Measurements from ENCODE around the gene ATG16L2.

The ATG16L2 gene

DNA sequence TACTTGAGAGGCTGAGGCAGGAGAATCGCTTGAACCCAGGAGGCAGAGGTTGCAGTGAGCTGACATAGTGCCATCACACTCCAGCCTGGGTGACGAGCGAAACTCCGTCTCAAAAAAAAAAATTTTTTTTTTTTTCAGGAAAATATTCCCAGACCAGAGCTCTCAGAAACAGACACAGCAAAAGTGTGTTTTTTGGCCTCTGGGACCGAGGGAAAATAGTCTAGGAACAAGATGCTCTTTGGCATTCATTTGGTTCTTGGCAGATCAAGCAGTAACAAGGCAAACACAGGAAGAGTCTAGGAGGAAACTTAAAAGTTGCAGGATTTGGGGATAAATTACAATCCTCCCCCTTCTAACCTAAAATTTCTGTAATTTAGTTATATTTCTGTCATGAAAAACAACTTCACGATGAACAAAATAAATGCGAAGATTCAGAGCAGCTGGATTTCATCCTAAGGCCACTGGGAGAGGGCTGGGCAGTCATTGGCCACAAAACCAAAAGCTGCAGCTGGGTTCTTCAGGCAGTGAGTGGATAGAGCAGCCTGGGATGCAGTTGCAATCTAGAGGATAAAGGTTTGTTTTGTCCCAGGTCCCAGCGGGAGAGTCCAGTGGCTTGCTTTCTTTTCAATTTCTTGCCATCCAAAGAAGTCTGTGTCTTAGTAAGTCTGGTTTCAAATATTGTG is 19.7 kb downstream of the ATG16L2 start:
- ChIA-PET POLR2A (no interaction called here), CTCF (interaction anchor here (1.4 to 2.9 kb wide), 2 partner anchors 16 to 344 kb away, joined by 3 to 10 read pairs; no protein-coding TSS in a partner anchor)
- no peaks in the 10 kb centered on the region for H3K9me3 ChIP-seq (ENCODE audit: control insufficient read depth, insufficient read depth, low read depth, low read length)
- no peaks in the 10 kb centered on the region for H3K4me1 ChIP-seq (ENCODE audit: control insufficient read depth, insufficient read depth, low read length)
- TF ChIP-seq, protein P1, sequence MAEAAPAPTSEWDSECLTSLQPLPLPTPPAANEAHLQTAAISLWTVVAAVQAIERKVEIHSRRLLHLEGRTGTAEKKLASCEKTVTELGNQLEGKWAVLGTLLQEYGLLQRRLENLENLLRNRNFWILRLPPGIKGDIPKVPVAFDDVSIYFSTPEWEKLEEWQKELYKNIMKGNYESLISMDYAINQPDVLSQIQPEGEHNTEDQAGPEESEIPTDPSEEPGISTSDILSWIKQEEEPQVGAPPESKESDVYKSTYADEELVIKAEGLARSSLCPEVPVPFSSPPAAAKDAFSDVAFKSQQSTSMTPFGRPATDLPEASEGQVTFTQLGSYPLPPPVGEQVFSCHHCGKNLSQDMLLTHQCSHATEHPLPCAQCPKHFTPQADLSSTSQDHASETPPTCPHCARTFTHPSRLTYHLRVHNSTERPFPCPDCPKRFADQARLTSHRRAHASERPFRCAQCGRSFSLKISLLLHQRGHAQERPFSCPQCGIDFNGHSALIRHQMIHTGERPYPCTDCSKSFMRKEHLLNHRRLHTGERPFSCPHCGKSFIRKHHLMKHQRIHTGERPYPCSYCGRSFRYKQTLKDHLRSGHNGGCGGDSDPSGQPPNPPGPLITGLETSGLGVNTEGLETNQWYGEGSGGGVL (tag by site-specific recombination; IDR thresholded peaks at IDR 0.05): no peak
- TF ChIP-seq ZNF626 (tag by site-specific recombination; IDR thresholded peaks at IDR 0.05): no peak
- TF ChIP-seq, protein P2, sequence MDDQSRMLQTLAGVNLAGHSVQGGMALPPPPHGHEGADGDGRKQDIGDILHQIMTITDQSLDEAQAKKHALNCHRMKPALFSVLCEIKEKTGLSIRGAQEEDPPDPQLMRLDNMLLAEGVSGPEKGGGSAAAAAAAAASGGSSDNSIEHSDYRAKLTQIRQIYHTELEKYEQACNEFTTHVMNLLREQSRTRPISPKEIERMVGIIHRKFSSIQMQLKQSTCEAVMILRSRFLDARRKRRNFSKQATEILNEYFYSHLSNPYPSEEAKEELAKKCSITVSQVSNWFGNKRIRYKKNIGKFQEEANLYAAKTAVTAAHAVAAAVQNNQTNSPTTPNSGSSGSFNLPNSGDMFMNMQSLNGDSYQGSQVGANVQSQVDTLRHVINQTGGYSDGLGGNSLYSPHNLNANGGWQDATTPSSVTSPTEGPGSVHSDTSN (CRISPR knock-in tag; IDR thresholded peaks at IDR 0.05): no peak
- TF ChIP-seq, protein P3, sequence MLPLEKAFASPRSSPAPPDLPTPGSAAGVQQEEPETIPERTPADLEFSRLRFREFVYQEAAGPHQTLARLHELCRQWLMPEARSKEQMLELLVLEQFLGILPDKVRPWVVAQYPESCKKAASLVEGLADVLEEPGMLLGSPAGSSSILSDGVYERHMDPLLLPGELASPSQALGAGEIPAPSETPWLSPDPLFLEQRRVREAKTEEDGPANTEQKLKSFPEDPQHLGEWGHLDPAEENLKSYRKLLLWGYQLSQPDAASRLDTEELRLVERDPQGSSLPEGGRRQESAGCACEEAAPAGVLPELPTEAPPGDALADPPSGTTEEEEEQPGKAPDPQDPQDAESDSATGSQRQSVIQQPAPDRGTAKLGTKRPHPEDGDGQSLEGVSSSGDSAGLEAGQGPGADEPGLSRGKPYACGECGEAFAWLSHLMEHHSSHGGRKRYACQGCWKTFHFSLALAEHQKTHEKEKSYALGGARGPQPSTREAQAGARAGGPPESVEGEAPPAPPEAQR (tag by site-specific recombination; IDR thresholded peaks at IDR 0.05): no peak
- no peak for TF ChIP-seq ZNF114 (tag by site-specific recombination; IDR thresholded peaks at IDR 0.05)
- TF ChIP-seq TRIM28 (IDR thresholded peaks at IDR 0.05; ENCODE audit: borderline replicate concordance, low read length): no peak
- no peak overlapping the region for H3K4me3 ChIP-seq (ENCODE audit: low read depth, low read length)
- H3K27ac ChIP-seq (ENCODE audit: extremely low read depth, low read depth, low read length): no peak overlapping the region
- H3K36me3 ChIP-seq (ENCODE audit: control insufficient read depth in 2 of 2, insufficient read depth in 1 of 2, low read length in 2 of 2): peaks cover 0 to 24% of the 10 kb centered on the region in 2 experiments; a peak in 1 of 3 replicates

DNA sequence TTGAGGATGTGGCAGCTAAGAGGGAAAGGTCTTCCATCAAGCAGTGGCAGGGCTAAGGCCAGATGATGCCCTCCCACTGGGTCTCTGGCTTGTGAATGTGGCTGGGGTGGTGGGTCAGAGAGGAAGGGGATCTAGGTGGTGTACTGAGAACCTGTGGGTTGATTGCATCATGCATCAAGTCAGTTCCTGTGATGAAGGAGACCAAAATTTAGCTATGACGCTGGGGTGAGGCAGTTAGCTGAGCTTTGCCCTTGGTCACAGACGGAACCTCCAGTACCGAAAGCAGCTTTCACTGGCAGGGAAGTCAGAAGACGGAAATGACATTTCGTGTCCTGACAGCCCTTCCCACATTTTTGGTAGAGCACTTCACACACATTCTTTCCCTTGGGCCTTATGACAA is 20.7 kb downstream of the ATG16L2 start:
- ChIA-PET CTCF (interaction anchor here (0.5 to 2.9 kb wide), 3 partner anchors 11 to 343 kb away, joined by 3 to 10 read pairs (median 4); no protein-coding TSS in a partner anchor), POLR2A (no interaction called here)
- no peaks in the 10 kb centered on the region for H3K9me3 ChIP-seq (ENCODE audit: control insufficient read depth, insufficient read depth, low read depth, low read length)
- no peak overlapping the region for H3K4me3 ChIP-seq (ENCODE audit: low read depth, low read length)
- peaks cover 0 to 31% of the 10 kb centered on the region in 2 experiments; a peak in 1 of 3 replicates for H3K36me3 ChIP-seq (ENCODE audit: control insufficient read depth in 2 of 2, insufficient read depth in 1 of 2, low read length in 2 of 2)
- no peak overlapping the region for H3K27ac ChIP-seq (ENCODE audit: extremely low read depth, low read depth, low read length)
- no peaks in the 10 kb centered on the region for H3K4me1 ChIP-seq (ENCODE audit: control insufficient read depth, insufficient read depth, low read length)
- TF ChIP-seq ZNF274 (IDR thresholded peaks at IDR 0.05; ENCODE audit: low read length) (no peak), ZNF274 (tag by site-specific recombination; IDR thresholded peaks at IDR 0.05; ENCODE audit: borderline replicate concordance) (no peak), SP2 (tag by site-specific recombination; IDR thresholded peaks at IDR 0.05) (no peak), ZNF157 (tag by site-specific recombination; IDR thresholded peaks at IDR 0.05) (no peak), ZNF423 (tag by site-specific recombination; IDR thresholded peaks at IDR 0.05) (no peak), ZNF184 (tag by site-specific recombination; IDR thresholded peaks at IDR 0.05) (no peak), ZNF10 (tag by site-specific recombination; IDR thresholded peaks at IDR 0.05) (no peak), ZNF677 (tag by site-specific recombination; IDR thresholded peaks at IDR 0.05) (no peak), ZNF133 (tag by site-specific recombination; IDR thresholded peaks at IDR 0.05) (no peak)
- TF ChIP-seq, protein P4, sequence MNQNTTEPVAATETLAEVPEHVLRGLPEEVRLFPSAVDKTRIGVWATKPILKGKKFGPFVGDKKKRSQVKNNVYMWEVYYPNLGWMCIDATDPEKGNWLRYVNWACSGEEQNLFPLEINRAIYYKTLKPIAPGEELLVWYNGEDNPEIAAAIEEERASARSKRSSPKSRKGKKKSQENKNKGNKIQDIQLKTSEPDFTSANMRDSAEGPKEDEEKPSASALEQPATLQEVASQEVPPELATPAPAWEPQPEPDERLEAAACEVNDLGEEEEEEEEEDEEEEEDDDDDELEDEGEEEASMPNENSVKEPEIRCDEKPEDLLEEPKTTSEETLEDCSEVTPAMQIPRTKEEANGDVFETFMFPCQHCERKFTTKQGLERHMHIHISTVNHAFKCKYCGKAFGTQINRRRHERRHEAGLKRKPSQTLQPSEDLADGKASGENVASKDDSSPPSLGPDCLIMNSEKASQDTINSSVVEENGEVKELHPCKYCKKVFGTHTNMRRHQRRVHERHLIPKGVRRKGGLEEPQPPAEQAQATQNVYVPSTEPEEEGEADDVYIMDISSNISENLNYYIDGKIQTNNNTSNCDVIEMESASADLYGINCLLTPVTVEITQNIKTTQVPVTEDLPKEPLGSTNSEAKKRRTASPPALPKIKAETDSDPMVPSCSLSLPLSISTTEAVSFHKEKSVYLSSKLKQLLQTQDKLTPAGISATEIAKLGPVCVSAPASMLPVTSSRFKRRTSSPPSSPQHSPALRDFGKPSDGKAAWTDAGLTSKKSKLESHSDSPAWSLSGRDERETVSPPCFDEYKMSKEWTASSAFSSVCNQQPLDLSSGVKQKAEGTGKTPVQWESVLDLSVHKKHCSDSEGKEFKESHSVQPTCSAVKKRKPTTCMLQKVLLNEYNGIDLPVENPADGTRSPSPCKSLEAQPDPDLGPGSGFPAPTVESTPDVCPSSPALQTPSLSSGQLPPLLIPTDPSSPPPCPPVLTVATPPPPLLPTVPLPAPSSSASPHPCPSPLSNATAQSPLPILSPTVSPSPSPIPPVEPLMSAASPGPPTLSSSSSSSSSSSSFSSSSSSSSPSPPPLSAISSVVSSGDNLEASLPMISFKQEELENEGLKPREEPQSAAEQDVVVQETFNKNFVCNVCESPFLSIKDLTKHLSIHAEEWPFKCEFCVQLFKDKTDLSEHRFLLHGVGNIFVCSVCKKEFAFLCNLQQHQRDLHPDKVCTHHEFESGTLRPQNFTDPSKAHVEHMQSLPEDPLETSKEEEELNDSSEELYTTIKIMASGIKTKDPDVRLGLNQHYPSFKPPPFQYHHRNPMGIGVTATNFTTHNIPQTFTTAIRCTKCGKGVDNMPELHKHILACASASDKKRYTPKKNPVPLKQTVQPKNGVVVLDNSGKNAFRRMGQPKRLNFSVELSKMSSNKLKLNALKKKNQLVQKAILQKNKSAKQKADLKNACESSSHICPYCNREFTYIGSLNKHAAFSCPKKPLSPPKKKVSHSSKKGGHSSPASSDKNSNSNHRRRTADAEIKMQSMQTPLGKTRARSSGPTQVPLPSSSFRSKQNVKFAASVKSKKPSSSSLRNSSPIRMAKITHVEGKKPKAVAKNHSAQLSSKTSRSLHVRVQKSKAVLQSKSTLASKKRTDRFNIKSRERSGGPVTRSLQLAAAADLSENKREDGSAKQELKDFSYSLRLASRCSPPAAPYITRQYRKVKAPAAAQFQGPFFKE (tag by site-specific recombination; IDR thresholded peaks at IDR 0.05; ENCODE audit: borderline replicate concordance): no peak
- TF ChIP-seq, protein P5, sequence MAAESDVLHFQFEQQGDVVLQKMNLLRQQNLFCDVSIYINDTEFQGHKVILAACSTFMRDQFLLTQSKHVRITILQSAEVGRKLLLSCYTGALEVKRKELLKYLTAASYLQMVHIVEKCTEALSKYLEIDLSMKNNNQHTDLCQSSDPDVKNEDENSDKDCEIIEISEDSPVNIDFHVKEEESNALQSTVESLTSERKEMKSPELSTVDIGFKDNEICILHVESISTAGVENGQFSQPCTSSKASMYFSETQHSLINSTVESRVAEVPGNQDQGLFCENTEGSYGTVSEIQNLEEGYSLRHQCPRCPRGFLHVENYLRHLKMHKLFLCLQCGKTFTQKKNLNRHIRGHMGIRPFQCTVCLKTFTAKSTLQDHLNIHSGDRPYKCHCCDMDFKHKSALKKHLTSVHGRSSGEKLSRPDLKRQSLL (tag by site-specific recombination; IDR thresholded peaks at IDR 0.05): no peak
- TF ChIP-seq, protein P6, sequence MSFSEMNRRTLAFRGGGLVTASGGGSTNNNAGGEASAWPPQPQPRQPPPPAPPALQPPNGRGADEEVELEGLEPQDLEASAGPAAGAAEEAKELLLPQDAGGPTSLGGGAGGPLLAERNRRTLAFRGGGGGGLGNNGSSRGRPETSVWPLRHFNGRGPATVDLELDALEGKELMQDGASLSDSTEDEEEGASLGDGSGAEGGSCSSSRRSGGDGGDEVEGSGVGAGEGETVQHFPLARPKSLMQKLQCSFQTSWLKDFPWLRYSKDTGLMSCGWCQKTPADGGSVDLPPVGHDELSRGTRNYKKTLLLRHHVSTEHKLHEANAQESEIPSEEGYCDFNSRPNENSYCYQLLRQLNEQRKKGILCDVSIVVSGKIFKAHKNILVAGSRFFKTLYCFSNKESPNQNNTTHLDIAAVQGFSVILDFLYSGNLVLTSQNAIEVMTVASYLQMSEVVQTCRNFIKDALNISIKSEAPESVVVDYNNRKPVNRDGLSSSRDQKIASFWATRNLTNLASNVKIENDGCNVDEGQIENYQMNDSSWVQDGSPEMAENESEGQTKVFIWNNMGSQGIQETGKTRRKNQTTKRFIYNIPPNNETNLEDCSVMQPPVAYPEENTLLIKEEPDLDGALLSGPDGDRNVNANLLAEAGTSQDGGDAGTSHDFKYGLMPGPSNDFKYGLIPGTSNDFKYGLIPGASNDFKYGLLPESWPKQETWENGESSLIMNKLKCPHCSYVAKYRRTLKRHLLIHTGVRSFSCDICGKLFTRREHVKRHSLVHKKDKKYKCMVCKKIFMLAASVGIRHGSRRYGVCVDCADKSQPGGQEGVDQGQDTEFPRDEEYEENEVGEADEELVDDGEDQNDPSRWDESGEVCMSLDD (tag by site-specific recombination; IDR thresholded peaks at IDR 0.05): no peak

Measured in HEK293 (cell line).